ENCODE data around the gene TSPAN16. TPM values are rescaled to one million over a fixed set of nuclear protein-coding genes. Genes with fewer than 3 reads are reported as not detected.

TSPAN16 gene, protein sequence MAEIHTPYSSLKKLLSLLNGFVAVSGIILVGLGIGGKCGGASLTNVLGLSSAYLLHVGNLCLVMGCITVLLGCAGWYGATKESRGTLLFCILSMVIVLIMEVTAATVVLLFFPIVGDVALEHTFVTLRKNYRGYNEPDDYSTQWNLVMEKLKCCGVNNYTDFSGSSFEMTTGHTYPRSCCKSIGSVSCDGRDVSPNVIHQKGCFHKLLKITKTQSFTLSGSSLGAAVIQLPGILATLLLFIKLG
- not detected in 2 replicates for total RNA-seq

DNA sequence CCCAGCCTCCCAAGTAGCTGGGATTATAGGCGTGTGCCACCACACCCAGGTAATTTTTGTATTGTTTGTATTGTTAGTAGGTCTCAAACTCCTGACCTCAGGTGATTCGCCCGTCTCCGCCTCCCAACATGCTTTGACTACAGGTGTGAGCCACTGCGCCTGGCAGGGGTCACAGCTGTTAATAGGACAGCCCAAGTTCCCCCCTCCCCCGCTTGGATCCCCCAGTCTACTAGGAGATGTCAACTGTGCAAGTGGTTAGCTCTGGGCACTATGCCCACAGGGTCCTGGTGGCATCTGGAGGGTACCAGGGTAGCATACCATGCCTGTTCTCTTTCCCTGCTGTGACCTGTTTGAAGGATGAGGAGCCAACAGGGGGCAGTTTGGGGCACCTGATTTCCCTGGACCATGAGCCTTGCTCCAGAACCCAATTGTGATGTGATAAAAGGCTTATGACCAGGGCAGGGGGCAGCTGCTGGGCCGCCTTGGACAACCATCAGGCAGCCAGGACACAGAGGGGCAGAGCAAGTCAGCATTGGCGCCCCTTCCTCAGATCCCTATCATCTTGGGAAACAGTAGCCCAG is at the start of gene TSPAN16:
TSPAN16 (plus strand) TSS at position 496 of the 581 bp plus-strand sequence. CDS start 138 bp downstream, outside the sequence.

DNA sequence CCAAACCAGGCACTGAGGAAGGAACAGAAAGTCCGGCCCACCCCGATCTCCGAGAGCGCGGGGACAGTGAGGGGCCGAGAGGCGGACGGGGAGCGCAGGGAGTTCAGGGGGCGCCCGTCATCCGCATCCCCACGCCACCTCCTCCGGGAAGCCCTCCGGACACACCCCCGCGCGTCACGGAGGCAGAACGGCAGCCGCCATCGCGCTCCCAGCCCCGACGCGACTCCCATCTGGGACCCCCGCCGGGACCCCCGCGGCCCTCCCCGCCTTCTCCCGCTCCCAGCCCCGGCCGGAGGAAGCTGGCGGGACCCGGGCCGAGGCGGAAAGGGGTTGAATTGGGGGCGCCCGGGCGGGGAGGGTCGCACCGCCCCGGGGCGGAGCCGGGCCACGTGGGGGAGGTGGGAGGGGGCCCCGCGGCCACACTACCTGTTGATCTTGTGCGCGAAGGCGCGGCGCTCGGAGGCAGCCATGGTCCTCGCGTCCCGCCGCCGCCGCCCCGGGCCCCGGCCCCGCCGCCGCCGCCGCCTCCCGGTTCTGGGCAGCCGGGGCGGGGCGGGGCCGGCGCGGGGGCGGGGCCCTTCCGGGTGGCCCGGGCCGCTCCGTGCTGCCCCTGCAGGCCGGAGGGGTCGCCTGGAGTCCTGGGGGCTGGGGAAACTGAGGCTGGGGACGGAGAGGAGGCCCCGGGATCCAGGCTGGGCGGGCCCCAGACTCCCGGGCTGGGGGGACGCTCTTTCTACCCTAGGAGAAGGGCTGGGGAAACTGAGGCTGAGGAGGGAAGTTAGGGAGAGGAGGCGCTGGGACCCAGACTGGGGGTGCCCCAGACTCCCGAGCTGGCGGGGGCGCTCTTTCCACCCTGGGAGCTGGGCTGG is 33.8 kb upstream of the TSPAN16 start, which contains the start of gene DOCK6:
DOCK6 (minus strand) TSS at position 554 of the 869 bp plus-strand sequence; CDS start at position 470, 84 bp downstream.

DNA sequence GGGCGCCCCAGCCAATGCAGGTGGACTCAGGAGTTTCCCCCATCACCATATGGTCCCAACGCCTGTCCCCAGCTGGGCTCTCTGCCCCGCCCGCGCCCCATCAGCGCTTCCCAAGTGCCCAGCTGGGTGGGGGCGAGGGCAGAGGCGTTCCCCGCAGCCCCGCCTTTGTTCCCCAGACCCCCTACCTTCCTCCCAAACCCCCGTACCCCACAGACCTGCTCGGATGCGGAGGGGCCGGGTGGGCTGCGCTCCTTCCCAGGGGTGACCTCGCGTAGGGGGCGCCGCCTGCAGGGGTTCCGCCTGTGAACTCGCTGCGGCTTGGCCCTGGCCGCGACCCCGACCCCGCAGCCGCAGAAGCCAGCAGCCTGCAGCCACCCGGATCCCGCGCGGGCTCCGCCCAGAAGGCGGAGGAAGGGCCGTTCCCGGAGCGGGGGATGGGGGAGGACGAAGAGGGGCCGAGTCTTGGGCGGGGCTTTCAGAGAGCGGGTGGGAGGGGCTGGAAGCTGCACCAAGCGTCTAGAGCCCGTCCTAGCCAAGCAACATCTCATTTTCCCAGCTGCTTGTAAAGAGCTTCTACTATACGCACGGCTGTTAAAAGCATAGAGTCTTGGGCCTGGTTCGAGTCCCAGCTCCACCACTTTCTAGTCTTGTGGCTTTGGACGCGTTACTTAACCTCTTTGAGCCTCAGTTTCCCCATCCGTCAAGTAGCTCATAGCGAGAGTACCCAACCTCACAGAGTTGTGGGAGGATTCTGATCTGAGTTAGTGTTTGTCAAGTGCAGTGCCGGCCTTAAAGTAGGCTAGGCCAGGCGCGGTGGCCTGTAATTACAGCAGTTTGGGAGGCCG is 43.5 kb downstream of the TSPAN16 start, which contains the start of gene RAB3D:
RAB3D (minus strand) TSS at position 404 of the 845 bp plus-strand sequence. CDS start 2,258 bp downstream, outside the sequence.

DNA sequence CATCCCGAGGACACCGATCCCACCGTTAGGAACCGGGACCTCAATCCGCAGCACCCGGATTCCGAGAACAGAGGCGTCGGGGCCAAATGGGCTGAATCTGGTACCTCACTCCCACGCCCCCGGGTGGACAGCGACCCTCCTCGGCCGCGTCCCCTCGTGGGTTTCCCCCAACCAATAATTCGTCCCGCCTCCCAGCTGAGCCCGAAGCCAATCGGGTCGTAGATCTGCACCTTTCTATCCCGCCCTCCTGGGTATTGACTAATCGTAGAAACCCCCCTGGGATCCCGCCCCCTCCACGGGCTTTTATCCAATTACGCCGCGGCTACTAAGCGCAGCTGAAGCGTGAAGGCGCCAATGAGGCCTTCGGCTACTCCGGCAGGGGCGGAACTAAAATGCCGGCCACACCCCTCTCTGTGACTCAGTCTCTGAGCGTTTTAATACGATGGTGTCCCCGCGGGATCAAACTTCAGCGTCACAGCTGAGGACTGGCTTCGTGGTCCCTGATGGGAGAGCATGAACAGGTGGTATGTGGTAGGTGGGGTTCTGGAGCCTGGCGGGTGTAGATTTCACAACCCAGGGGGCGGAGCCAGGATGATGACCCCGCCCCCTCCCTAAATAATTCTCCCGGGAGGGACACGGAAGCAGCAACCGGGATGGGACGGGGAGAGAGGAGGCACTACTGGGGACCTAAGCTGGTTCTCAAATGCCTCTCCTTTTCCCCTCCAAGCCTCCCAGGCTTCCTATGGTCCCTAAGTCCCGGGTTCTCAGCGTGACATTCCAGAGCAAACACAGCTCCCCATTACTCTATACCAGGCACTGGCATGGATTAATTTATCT is 50.4 kb downstream of the TSPAN16 start, which contains the start of the genes CCDC159 and TMEM205:
CCDC159 (plus strand) TSS at position 416 of the 837 bp plus-strand sequence; CDS start at position 504, 88 bp downstream.
TMEM205 (minus strand) TSS at position 165 of the 837 bp plus-strand sequence. CDS start 649 bp downstream, outside the sequence.

DNA sequence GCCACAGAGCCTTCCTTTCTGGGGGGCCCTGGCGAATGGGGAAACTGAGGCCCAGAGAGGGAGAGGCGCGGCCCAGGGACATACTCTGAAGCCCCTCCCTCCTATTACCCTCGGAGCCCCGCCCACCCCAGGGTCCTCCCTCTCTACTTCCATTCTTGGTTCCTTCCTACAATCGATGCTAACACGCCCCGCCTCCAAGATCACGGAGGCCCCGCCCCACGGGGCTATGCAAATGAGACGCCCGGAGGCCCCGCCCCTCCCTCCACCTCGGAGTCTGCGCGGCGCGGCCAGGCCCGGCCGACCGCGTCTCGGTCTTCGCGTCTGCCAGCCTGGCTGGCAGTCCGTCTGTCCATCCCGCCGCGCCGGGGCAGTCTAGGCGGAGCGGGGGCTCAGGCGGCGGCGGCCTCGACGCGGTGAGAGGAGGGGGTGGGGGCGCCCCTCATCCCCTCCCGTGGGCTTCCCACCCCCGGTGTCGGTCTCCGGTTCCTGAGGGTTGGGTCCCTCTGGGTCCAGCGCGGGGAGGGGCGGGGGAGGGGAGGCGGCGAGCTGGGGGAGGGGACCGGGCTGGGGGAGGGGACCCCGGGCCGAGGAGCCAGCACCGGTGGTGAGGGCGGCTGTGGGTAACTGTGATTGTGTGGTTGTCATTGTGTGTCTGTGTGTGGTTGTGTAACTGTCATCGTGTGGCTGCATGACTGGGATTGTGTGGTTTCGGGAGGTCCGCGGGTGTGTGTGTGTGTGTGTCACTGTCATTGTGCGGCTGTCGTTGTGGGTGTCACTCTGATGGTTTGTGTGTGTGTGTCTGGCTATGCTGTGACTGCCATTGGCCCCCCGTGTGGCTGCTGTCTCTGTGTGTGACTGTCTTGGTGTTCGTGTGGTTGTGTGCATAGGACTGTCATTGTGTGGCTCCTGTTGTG is 59.5 kb downstream of the TSPAN16 start, which contains the start of gene PLPPR2:
PLPPR2 (plus strand) TSS at position 273 of the 914 bp plus-strand sequence. CDS start 2,242 bp downstream, outside the sequence.

Other genes with a start within 250 kb of the TSPAN16 start
- gene LDLR, start 206.7 kb upstream of the TSPAN16 start, total RNA-seq: 93.1 and 179 TPM in 2 replicates
- gene SPC24, start 140.4 kb upstream of the TSPAN16 start, total RNA-seq: 53.2 and 79.5 TPM in 2 replicates
- 53.1 and 70.1 TPM in 2 replicates for gene KANK2, start 98.6 kb upstream of the TSPAN16 start, total RNA-seq
- not detected in 2 replicates for gene ANGPTL8, start 56.5 kb upstream of the TSPAN16 start, total RNA-seq
- gene DOCK6, start 33.6 kb upstream of the TSPAN16 start, total RNA-seq: 113 and 160 TPM in 2 replicates
- 44.4 and 51.0 TPM in 2 replicates for gene RAB3D, start 43.5 kb downstream of the TSPAN16 start, total RNA-seq
- gene TMEM205, start 50.1 kb downstream of the TSPAN16 start, total RNA-seq: 97.9 and 112 TPM in 2 replicates
- gene CCDC159, start 50.4 kb downstream of the TSPAN16 start, total RNA-seq: 7.6 and 9.6 TPM in 2 replicates
- 10.0 and 11.3 TPM in 2 replicates for gene PLPPR2, start 59.3 kb downstream of the TSPAN16 start, total RNA-seq
- gene SWSAP1, start 78.5 kb downstream of the TSPAN16 start, total RNA-seq: 0.80 and 1.2 TPM in 2 replicates
- gene EPOR, start 88.2 kb downstream of the TSPAN16 start, total RNA-seq: 7.7 and 9.0 TPM in 2 replicates
- 2.9 and 3.9 TPM in 2 replicates for gene RGL3, start 123.2 kb downstream of the TSPAN16 start, total RNA-seq
- gene ODAD3, start 139.0 kb downstream of the TSPAN16 start, total RNA-seq: 0.50 TPM in 1 of 2 replicates, not detected in the other
- gene PRKCSH, start 139.5 kb downstream of the TSPAN16 start, total RNA-seq: 120 and 121 TPM in 2 replicates
- not detected in 2 replicates for gene ELAVL3, start 184.9 kb downstream of the TSPAN16 start, total RNA-seq
- gene ZNF653, start 209.7 kb downstream of the TSPAN16 start, total RNA-seq: 3.9 and 4.0 TPM in 2 replicates
- gene ECSIT, start 233.0 kb downstream of the TSPAN16 start, total RNA-seq: 25.7 and 31.1 TPM in 2 replicates
- 0.13 TPM in 1 of 2 replicates, not detected in the other for gene CNN1, start 242.7 kb downstream of the TSPAN16 start, total RNA-seq

All from thoracic aorta endothelial cell (primary cell).